GM18858 (cell line): Measurements from ENCODE around the gene MS4A18.

Experiments
- ATAC-seq: cut with Tn5 transposase; IDR thresholded peaks from one replicate; pipeline ENCODE4 v1.9.1; 2021; ENCODE audit not compliant: unreplicated experiment

The MS4A18 gene

GRCh38 chr11:60785136-60785535 lies 60.6 kb downstream of the MS4A18 start, which contains the start of gene MS4A10:
MS4A10 (plus strand) TSS chr11:60785333; CDS start chr11:60790336, 5,003 bp downstream.
- ATAC-seq, result no peak

GRCh38 chr11:60785806-60786361 lies 61.4 kb downstream of the MS4A18 start:
- no peak for ATAC-seq

GRCh38 chr11:60786811-60787567 lies 62.5 kb downstream of the MS4A18 start:
- no peak for ATAC-seq

GRCh38 chr11:60788401-60789125 lies 64.0 kb downstream of the MS4A18 start:
- no peak for ATAC-seq

GRCh38 chr11:60790726-60791125 lies 66.2 kb downstream of the MS4A18 start:
- ATAC-seq, result no peak

- no peak for ATAC-seq
These were observed 66.8 kb downstream of the MS4A18 start for GRCh38 chr11:60791153-60791933.

GRCh38 chr11:60792521-60792920 lies 68.0 kb downstream of the MS4A18 start:
- ATAC-seq, result no peak
